Measurements from ENCODE around the gene DPH6. TPM values are rescaled to one million over a fixed set of nuclear protein-coding genes. Genes with fewer than 3 reads are reported as not detected.
A peak's percentile ranks its signal among the peaks of the same experiment; 100 is the strongest.

Gene DPH6
- total and polyA plus RNA-seq, 7 donors: 3.6 to 13.2 (median 9.6) TPM

DNA sequence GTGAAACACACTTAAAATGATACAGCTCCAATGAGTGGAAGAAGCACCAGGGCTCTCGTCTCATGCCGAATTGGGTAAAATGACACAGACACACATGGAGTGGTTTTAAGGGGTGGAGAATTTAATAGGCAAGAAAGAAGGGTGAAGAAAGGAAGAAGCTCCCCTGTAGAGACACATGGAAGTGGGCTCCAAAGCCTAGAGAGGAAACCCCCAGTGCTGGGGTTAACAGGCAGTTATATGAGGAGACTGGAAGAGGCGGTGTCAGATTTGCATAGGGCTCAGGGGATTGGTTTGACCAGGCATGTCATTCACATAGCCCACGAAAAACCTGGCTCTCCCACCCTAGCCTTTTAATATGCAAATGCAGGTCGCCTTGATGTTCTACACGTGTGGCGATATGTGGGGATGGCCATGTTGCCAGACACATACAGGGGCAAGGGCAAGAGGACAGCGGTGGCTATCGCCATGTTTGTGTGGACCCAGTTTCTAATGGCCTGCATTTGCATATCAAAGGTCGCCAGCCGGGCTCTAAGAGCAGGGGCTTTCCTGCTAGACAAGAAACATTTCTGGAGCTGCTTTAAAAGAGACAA lies 1.9 kb upstream of the DPH6 start:
- WGBS, 2 donors: 91 to 96% methylated on average over 11 of the region's 11 CpGs
- intact Hi-C loops (cut with DNase I): loop anchor here (5.0 to 10.0 kb wide), 5 partner anchors 243 to 1587 kb away; partner anchors contain the start of genes LPCAT4, SLC12A6 and ZNF770

GRCh38 chr15:35546511-35547381 lies 781 bp upstream of the DPH6 start:
- 47 to 66% methylated on average over 14 of the region's 14 CpGs for WGBS, 2 donors
- Histone ChIP-seq H3K36me3 (no peaks in the 10 kb centered on the region), H3K27me3 (no peaks in the 10 kb centered on the region), H3K9me3 (no peaks in the 10 kb centered on the region), H3K4me1 (peaks cover 0 to 17% (median 15%) of the 10 kb centered on the region in 4 donors), H3K27ac (peak overlapping the region; percentile 94 to 97 (median 96)), H3K4me3 (peak overlapping the region; percentile 68 to 76 (median 74))
- DNase-seq: no peak
- intact Hi-C loops (cut with DNase I): loop anchor here (5.0 to 10.0 kb wide), 5 partner anchors 242 to 1588 kb away; partner anchors contain the start of genes LPCAT4, SLC12A6 and ZNF770
- TF ChIP-seq CTCF (IDR thresholded peaks at IDR 0.05) (no peak), POLR2AphosphoS5 (IDR thresholded peaks at IDR 0.05) (no peak), POLR2A (IDR thresholded peaks at IDR 0.05) (no peak), EP300 (IDR thresholded peaks at IDR 0.05) (no peak)

More for the DNA sequence above, 1.9 kb upstream of the DPH6 start:
- H3K27ac ChIP-seq: no peak overlapping the region
- H3K27me3 ChIP-seq: no peaks in the 10 kb centered on the region
- no peaks in the 10 kb centered on the region for H3K9me3 ChIP-seq
- no peaks in the 10 kb centered on the region for H3K36me3 ChIP-seq
- no peak for TF ChIP-seq CTCF (IDR thresholded peaks at IDR 0.05)
- no peak for TF ChIP-seq EP300 (IDR thresholded peaks at IDR 0.05)
- no peak for TF ChIP-seq POLR2AphosphoS5 (IDR thresholded peaks at IDR 0.05)
- TF ChIP-seq POLR2A (IDR thresholded peaks at IDR 0.05): no peak
- H3K4me1 ChIP-seq: peaks cover 0 to 17% (median 15%) of the 10 kb centered on the region in 4 donors
- no peak overlapping the region for H3K4me3 ChIP-seq
- DNase-seq: no peak

- Histone ChIP-seq H3K27ac (peak overlapping the region; percentile 94 to 97 (median 96)), H3K4me1 (peaks cover 0 to 22% (median 15%) of the 10 kb centered on the region in 4 donors), H3K27me3 (no peaks in the 10 kb centered on the region), H3K4me3 (peak overlapping the region; percentile 68 to 76 (median 74)), H3K9me3 (no peaks in the 10 kb centered on the region), H3K36me3 (no peaks in the 10 kb centered on the region)
- TF ChIP-seq EP300 (IDR thresholded peaks at IDR 0.05) (no peak), POLR2AphosphoS5 (IDR thresholded peaks at IDR 0.05) (no peak), CTCF (IDR thresholded peaks at IDR 0.05) (no peak), POLR2A (IDR thresholded peaks at IDR 0.05) (no peak)
- DNase-seq: peak; percentile 68
- intact Hi-C loops (cut with DNase I): loop anchor here (5.0 to 10.0 kb wide), 5 partner anchors 241 to 1589 kb away; partner anchors contain the start of genes LPCAT4, SLC12A6 and ZNF770
- 1 to 2% methylated on average over 15 of the region's 15 CpGs for WGBS, 2 donors
These were observed 595 bp downstream of the DPH6 start for GRCh38 chr15:35545316-35545823.

- peaks cover 0 to 3% (median 0%) of the 10 kb centered on the region in 4 donors for H3K36me3 ChIP-seq
- intact Hi-C loops (cut with DNase I): loop anchor here (10.0 kb wide), 4 partner anchors 236 to 1594 kb away; partner anchors contain the start of genes LPCAT4 and SLC12A6
- no peak for DNase-seq
- WGBS, 2 donors: 72 to 75% methylated on average over 1 of the region's 1 CpG
- no peak overlapping the region for H3K4me3 ChIP-seq
- H3K27me3 ChIP-seq: no peaks in the 10 kb centered on the region
- TF ChIP-seq POLR2A (IDR thresholded peaks at IDR 0.05) (no peak), EP300 (IDR thresholded peaks at IDR 0.05) (no peak), POLR2AphosphoS5 (IDR thresholded peaks at IDR 0.05) (no peak), CTCF (IDR thresholded peaks at IDR 0.05) (no peak)
- peak overlapping the region in 1 of 4 donors; percentile 55 for H3K27ac ChIP-seq
- no peaks in the 10 kb centered on the region for H3K9me3 ChIP-seq
- H3K4me1 ChIP-seq: peaks cover 0 to 15% (median 8%) of the 10 kb centered on the region in 4 donors
These were observed 5.1 kb downstream of the DPH6 start for GRCh38 chr15:35540885-35541284.
